ENCODE data around the gene SYPL1.

DNA sequence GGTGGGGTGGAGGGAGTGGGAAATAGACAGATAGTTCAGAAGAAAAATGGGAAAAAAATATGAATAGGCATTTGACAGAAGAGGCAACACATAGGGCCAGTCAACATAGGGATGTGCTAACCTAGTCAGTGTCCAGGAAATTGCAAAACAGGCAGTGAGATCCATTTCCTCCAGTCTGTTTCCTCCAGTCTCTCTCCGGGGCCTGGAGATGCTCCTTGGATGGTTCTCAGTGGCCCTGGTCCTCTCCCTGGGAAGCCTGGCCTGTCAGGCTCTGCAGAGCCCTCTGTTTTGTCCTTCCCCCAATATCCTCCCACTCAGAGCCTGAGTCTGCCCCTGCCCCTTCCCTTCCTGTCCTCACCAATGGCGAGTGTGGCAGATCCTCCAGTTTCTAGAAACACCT is 52.6 kb downstream of the SYPL1 start:
- TF ChIP-seq, protein P1, sequence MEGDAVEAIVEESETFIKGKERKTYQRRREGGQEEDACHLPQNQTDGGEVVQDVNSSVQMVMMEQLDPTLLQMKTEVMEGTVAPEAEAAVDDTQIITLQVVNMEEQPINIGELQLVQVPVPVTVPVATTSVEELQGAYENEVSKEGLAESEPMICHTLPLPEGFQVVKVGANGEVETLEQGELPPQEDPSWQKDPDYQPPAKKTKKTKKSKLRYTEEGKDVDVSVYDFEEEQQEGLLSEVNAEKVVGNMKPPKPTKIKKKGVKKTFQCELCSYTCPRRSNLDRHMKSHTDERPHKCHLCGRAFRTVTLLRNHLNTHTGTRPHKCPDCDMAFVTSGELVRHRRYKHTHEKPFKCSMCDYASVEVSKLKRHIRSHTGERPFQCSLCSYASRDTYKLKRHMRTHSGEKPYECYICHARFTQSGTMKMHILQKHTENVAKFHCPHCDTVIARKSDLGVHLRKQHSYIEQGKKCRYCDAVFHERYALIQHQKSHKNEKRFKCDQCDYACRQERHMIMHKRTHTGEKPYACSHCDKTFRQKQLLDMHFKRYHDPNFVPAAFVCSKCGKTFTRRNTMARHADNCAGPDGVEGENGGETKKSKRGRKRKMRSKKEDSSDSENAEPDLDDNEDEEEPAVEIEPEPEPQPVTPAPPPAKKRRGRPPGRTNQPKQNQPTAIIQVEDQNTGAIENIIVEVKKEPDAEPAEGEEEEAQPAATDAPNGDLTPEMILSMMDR (IDR thresholded peaks at IDR 0.05), result no peak
- TF ChIP-seq POLR2AphosphoS5 (IDR thresholded peaks at IDR 0.05), result no peak

Data from prostate gland (tissue), 2 donors.